Activated naive CD4-positive, alpha-beta T cell (primary cell): ENCODE measurements around the gene TXNDC8.

ENCODE experiments used
- DNase-seq, 4 experiments: peaks; one replicate each; lab custom pipeline; 2025; lab: John Stamatoyannopoulos, UW

Gene TXNDC8

DNA sequence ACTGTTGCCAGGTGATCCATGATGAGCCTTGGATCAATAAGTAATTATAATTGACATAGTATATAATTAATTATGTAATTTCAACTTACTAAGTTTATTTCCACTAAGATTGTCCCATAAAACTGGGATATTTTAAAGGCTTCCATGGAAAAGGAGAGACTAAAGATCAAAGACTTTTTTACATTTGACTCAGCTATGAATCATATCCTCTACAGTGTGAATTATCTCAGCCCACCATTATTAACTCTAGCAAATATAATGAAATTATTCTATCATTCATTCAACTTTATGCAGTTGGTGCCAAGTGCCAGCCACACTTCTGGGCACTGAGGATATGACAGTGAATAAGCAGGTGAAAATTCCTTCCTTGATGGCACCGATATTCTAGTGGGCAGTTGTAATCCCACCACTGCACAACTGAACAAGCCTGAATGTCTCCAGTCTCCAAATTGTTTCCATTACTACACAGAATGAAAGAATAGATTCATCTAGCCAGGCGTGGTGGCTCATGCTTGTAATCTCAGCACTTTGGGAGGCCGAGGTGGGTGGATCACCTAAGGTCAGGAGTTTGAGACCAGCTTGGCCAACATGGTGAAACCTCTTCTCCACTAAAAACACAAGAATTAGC lies 59.5 kb downstream of the TXNDC8 start:
- DNase-seq, result no peak

DNA sequence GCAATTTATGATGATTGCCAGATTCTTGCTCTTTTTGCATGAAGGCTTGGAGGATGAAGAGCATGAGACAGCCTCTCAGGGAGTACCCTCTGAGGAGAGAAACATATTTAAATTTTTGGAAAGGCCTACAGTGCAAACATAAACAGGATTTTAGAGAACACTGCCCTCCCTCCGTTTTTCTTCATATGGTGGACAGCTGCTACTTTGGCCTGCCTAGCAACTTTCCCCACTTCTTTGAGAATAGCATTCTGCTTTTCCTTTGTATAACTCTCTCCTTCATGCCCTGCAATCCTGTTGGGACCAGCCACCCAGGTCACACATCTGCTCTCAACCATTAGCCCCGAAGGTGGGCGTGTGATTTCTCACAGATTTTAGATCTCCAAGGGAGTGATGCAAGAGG lies 60.9 kb downstream of the TXNDC8 start:
- no peak for DNase-seq

DNA sequence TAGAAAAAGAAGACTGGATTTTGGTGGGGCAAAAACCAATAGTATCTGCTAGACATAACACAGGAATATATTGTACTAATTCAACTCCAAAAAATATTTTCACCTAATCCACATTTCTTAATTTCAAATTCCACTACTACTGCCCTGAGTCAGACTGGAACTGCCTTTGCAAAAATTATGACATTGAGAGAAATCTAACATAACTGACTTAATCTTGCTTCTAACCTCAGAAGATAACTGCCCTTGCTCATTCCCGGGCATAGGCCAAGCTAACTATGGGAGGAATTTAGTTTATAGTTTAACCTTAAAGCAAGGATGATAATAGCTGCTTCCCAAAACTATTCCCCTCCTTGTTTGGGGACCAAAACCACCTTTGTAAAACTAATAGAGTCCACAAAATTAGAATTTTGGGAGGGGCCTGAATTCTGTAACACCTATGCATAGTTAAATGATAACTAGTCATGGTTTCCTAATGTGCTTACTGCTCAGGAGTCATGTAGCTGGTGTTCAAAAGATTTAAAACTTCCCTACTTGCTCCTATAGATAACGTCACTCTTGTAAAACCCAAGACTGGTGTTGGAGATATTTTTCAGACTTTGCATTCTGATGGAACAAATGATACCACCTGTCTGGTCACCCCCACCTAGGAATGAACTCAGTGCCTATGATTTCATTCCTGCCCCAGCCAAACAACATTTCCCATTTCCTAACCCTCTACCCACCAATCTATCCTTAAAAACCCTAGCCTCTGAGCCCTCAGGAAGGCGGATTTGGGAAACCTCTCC lies 67.3 kb downstream of the TXNDC8 start:
- DNase-seq, result no peak

DNA sequence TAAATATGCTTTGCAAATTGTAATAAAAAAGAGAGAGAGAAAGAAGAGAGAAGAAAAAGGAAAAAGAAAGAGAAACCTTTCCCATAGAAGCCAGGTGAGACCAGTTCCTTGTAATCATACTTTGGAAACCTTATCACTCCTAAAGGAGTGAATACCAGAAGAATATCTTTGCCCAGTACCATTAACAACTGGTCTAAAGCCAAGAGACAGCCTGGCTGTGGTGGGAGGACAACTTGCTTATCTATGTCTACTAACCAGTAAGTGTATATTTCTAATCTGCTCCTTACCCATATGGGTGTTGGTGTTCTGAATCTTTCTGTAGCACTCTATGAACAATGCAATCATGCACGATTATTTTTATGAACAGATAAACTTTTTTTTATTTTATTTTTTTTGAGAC lies 70.9 kb downstream of the TXNDC8 start:
- no peak for DNase-seq

DNA sequence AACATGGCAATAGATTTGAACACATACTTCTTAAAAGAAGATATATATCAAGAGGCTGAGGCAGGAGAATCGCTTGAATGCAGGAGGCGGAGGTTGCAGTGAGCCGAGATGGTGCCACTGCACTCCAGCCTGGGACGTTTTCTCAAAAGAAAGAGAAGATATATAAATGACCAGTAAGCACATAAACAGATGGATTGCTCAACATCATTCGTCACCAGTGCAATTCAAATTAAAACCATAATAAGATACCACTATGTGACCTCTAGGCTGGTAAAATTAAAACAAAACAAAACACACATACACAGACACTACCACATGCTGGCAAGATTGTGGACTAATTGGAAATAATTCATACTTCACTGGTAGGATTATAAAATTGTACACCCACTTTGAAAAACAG lies 76.0 kb downstream of the TXNDC8 start:
- DNase-seq, result no peak

DNA sequence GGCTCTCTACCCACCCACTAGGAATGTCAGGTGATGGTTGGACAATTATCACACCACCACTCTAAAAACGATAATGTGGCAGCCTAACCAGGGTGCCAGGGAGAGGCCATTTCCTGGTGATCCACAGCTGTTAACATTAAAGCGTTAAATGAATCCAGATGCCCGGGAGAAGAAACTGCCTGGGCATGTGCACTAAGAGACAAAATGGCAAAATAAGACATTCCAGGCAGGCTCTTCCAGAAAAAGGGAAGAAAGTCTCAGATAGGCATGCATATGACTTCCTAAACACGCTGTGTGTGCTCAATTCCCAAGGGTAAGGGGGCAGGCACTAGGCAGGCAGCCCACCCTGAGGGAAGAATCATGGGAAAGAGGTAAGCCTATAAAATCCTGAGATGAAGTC lies 76.8 kb downstream of the TXNDC8 start:
- DNase-seq, result no peak

DNA sequence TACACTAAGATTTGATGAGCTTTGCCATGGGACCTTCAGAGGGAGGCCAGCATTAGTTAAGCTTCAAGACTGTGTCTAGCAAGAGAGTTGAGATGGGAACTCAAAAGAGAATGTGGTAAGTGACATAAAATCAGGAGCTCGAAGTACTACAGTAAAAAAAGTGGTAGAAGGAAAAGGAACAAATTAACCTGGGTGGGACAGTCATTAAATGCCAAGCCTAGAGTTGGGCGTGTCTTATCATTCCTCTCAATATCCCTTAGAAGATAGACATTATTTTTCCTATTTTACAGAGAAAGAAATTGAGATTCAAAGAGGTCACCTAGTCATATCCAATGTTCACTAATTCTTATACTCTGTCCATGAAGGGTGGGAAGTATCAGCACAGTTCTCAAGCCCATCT lies 78.1 kb downstream of the TXNDC8 start:
- no peak for DNase-seq

DNA sequence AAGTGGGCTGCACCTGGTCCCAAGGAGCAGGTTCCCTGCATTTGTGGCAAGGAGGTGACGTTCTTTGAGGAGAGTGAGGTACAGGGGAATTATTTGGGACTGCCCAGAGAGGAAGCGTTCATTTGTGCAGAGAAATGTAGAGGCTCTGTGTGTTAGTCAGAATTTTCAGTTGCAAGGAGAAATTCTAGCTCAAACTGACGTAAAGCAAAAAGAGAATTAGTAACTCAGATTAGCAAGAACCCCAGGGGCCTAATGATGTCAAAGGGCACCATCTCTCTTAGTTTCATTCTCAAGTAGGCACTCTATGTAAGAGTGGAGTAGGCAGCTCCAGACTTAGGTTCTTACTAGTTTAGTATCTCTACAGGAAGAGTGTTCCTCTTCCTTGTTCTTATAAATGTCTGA lies 79.0 kb downstream of the TXNDC8 start:
- DNase-seq, result no peak

DNA sequence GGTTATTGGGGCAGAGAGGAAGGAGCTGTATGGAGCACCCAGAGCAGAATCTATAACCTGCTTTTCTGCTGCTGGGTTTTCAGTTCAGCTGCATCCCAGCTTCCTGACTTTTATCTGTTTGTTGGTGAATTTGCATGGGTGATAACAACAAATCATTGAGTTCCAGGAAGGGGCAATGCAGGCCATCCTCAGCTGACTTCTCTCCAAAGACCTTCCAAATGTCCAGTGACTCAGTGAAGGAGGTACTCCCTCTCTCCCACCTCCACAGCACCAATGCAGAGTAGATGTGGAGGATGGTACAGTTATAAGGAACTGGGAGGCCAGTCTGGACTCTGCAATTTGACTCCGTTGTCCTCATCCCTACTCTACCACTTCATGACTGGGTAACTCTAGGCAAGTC lies 79.7 kb downstream of the TXNDC8 start:
- DNase-seq, result no peak

DNA sequence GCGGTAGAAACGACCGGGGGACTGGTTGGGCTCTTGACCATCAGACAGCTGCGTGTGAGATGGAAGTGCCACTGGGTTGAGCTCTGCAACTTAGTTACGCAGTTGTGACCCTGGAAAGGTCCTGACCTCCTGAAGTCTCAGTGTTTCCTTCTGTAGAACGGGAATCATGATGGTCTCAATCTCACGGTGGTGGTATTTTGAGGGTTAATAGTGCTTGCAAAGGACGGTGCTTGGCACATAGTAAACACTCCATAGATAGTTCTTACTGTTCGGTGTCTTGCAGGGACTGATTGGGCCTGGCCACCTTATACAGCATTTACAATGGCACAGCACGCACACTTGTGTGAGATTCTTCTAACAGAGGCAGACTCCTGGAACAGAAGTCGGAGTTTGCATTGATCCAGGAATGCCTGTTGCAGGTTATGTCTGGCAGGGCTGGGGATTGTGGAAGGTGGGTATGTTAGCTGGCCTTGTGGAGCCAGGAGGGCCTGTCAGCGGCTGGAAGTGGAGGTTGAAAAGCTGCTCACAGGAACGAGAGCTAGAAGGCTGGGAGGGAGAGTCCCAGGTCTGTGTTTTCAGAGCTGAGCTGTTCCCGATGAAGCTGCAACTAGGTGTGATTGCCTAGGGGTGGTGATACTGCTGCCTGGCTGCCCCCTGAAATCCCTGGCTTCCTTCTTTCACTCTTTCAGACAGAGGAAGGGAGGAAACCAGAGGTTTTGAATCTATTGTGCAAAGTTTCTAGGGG lies 80.4 kb downstream of the TXNDC8 start:
- DNase-seq, result no peak

DNA sequence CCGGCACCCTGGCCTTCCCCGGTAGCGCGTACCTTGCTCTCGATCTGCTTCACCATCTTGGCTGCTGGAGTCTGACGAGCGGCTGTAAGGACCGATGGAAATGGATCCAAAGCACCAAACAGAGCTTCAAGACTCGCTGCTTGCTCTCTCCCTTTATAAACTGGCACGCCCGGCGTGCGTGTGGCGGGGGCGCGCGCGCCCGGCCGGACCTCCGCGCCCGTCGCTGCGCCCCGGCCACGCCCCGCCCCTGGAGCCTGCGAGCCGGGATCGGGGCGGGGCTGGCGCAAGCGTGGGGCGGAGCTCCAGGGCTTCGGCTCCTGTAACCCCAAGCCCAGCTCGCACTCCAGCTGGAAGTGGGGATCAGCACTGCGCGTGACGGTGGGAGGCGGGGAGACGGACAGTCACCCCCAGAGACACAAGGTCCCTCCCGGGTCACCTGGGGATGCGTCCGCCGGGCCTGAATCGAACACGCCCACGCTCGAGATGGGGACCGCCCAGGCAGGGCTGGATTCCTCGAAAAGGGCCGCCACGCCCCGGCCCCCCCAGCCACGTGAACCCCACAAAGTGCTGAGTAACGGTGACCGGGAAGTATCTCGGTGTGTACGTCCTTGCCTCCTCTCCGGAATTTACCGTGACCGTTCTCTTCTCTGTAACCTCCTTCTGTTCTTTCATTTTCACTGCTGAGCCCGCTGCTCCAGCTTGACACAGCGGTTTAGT lies 81.1 kb downstream of the TXNDC8 start, which contains the start of gene TXN:
TXN (minus strand) TSS at position 128 of the 717 bp plus-strand sequence; CDS start at position 56, 72 bp downstream.
- DNase-seq, result peak; percentile 29 to 74 (median 68)

DNA sequence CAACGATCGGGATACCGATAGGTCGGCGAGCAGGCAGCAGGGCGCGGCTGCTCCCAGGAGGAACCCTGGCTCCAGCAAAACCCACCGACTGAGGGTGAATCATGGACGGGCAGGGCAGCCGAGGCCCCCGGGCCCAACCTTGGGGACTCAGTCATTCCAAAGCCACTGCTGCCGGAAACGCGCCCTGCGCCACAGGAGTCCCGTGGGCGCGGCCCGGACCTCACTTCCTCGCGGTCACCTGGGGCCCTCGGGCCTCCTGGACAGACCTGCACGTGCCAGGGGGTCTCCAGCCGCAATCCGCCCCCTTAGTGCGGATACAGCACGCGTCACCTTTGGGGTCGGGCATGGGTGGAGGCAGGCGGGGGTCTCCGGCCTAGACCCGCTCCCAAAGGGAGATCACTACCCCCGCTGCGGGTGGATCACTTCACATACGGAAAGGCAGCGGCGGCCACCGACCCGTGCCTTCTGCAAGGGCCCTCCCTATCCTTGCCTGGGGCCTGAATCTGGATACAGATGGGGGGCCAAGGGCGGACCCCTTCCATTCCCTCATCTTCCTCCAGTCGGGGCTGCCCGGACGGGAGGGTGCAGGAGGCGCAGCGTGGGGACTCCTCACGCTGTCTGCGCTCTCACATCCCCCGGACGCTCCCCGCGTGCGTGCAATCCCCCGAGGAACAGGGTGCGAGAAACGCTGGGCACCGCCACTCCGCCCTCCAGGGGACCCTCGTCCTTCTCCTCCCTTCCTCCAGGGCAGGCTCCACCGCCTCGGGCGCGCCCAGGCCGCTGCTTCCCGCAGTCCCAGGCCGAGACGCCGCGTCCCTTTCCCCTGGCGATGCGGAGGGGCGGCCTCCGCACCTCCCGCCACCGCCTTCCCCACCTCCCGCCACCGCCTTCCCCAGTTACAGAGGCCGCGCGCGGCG lies 81.9 kb downstream of the TXNDC8 start:
- DNase-seq, result peak in 3 of 4 experiments; percentile 24 to 35 (median 26)

DNA sequence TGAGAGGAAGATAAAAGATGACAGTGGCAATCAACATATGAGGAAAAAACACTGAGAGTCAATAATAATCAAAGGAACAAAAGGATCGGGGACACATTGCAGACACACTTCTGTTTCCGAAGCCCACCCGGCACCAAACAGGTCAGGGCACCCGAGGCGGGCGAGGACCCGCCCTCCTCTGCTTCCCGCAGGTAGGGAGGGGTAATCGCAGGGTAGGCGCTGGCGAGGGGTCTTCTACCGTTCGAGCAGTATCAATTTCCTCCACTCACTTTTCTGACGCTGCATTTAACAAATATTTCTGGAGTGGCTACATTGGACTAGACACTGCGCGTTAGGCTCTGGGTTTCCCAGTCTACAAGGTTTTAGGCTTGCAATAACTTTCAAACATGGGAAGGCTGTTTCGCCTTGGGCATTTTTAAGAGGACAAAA lies 82.6 kb downstream of the TXNDC8 start:
- peak in 1 of 4 experiments; percentile 2 for DNase-seq

DNA sequence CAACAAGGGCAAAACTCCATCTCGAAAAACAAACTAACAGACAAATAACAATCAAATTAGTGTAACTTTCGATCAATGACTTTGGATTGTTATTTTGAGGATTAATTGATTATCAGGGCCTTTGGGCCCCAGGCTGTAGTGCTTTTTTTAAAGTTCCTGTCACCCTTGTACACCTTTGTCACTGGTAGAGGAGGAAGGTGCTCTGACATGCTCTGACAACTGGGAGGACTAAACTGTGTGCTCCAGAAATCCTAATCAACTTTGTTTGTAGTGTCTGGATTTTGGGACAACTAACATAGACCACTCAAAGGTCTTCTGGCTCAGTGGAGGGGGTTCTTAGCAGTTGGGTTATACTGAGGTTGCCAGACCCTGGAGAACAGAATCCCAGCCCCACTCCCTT lies 83.2 kb downstream of the TXNDC8 start:
- DNase-seq, result no peak
